MG63 (cell line): ENCODE measurements around the gene PXN. TPM values are rescaled to one million over a fixed set of nuclear protein-coding genes. Genes with fewer than 3 reads are reported as not detected.
"Not testable (repeated sequence)": the region's sequence is repeated elsewhere in the genome, so short reads cannot be mapped to it uniquely, and the experiment has no call there.

ENCODE experiments used
- DNase-seq: peaks from one replicate; pipeline ENCODE4 v3.0.0-alpha.2; 2020
- H3K27me3 ChIP-seq: fragments of 250-450 bp; sonication (Bioruptor Pico); 2 replicates; pipeline ENCODE4 v1.5.1; 2020; ENCODE audit warnings: mild to moderate bottlenecking, moderate library complexity
- H3K36me3 ChIP-seq: fragments of 250-450 bp; sonication (Bioruptor Pico); 2 replicates; pipeline ENCODE4 v1.5.1; 2020; ENCODE audit warnings: mild to moderate bottlenecking, moderate library complexity
- H3K4me3 ChIP-seq: fragments of 250-450 bp; sonication (Bioruptor Pico); 2 replicates; pipeline ENCODE4 v1.5.1; 2020; ENCODE audit warnings: mild to moderate bottlenecking, moderate library complexity
- H3K9me3 ChIP-seq: fragments of 250-450 bp; sonication (Bioruptor Pico); 2 replicates; pipeline ENCODE4 v1.5.1; 2020; ENCODE audit warnings: mild to moderate bottlenecking, moderate library complexity
- total RNA-seq: library from RNA; depleted of rRNA; stranded (reverse); fragments of >200 nt; shearing (Covaris generic); gene quantifications from 2 replicates; pipeline ENCODE4 v1.2.3, GENCODE V29; 2014; ENCODE audit warnings: low replicate concordance

Gene PXN
- total RNA-seq, 1 experiment from 2014 or later = 11.5 TPM

DNA sequence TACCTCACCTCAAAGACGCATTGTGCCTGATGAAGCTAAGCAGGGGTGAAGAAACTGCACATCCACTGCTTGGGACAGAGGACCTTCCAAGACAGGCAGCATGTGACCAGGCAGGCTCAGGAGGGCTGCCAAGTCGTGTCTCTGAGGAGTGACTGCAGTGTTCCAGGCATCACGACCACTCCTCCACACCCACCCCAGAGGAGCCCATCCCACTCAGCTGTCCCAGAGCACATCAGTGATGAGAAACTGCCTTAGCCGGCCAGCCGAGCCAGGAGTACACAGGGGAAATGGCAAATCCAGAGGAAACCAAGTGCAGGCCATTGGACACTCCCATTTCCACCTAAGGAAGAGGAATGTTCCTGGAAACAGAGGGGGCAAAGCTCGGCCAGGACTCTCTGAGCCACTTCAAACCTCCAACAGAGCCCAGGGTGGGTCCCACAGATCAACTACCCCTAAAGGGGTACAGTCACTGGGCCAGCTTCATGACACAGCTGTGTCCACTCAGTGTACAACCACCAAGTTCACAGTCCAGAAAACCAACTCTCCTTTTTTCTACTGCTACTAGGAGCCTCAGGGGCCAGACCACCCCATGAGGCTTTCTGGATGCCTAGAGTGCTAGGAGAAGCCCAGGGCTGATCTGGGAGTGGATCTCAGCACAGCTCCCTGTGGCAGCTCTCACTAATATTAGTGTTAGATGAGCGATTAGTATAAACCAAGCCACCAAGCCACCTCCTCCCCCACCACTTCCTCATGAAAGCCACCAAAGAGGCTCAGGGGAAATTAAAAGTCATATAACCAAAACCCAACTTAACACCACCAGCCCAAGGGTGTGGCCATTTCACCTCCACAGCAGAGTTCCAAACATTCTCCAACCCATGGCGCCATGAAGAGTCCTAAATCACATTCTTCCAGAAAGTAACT lies 15.4 kb downstream of the PXN start:
- Histone ChIP-seq H3K36me3 (peaks cover 43% of the 10 kb centered on the region), H3K27me3 (no peaks in the 10 kb centered on the region), H3K9me3 (no peaks in the 10 kb centered on the region), H3K4me3 (no peak overlapping the region)
- DNase-seq = no peak

DNA sequence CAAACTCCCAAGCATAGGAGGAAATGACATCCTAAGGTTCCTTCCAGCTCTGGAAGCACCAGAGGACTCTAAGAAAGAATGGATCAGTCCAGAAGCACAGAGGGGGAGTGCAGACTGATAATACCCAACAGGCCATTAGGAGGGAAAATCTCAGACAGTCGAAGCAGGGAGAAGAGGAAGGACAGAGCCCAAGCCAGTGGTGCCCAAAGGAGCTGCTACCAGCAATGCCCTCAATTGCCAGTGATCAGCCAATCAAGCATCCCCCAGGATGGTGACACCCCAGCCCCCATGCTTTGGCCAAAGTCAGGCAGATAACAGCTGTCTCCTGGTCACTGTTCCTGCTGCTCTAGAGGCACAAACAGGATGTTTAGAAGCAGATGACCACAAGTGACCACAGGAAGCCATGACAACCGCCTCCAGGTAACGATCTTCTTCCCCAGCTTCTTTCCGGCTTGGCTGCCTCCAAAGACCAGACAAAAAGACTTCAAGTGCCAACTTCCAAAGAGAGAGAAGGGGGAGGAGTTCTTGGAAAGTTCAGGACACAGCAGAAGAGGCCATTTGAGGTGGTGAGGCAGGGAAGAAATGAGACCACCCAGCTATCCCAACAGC lies 16.2 kb downstream of the PXN start:
- Histone ChIP-seq H3K9me3 (no peaks in the 10 kb centered on the region), H3K36me3 (peaks cover 36% of the 10 kb centered on the region), H3K27me3 (no peaks in the 10 kb centered on the region), H3K4me3 (no peak overlapping the region)
- no peak for DNase-seq

DNA sequence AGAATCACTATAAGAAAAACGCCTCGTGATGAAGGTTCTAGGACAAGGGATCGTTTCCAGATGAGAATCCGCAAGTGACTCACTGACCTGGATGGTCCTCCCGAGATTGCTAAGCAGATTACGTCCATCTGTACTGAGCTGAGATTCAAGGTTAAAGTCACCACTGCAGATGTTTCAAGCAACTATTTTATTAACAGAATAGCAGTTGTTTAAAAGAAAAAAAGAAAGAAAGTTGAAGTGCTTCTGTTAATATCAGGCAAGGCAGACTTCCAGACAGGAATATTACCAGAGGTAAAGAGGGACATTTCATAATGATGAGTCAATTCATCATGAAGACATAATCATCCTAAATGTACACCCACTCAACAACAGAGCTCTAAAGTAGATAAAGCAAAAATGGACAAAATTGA lies 17.9 kb downstream of the PXN start:
- Histone ChIP-seq H3K27me3 (no peaks in the 10 kb centered on the region), H3K36me3 (peaks cover 30% of the 10 kb centered on the region), H3K4me3 (no peak overlapping the region), H3K9me3 (no peaks in the 10 kb centered on the region)
- no peak for DNase-seq

DNA sequence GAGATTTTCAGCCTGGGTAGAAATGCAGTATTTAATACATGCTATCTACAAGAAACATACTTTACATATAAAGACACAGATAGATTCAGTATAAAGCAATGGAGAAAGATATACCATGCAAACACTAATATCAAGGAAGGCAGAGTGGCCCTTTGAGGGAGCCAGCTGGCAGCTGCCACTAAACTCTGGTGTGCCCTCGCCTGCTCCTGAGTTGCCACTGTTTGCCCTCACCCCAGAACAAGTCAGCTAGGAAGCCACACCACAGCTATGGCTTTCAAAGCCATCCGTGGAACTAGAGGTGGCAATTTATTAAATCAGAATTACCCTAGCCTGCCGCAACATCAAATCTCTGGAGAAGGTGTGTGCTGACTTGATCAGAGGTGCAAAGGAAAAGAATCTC lies 18.3 kb downstream of the PXN start:
- no peak for DNase-seq

DNA sequence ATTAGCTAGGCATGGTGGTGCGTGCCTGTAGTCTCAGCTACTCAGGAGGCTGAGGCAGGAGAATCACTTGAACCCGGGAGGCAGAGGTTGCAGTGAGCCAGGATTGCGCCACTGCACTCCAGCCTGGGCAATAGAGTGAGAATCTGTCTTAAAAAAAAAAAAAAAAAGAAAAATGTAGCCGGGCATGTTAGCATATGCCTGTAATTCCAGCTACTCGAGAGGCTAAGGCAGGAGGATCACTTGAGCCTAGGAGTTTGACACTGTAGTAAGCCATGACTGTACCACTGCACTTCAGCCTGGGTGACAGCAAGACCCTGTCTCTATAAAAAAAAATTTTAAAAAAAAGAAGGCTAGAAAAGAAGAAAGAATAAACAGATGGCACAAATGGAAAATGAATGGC lies 18.8 kb downstream of the PXN start:
- H3K9me3 ChIP-seq, H3K27me3 ChIP-seq, DNase-seq, H3K4me3 ChIP-seq: not testable (repeated sequence)
- peaks cover 26% of the 10 kb centered on the region for H3K36me3 ChIP-seq

More for the DNA sequence above, 18.3 kb downstream of the PXN start:
- H3K4me3 ChIP-seq = no peak overlapping the region
- no peaks in the 10 kb centered on the region for H3K27me3 ChIP-seq
- peaks cover 26% of the 10 kb centered on the region for H3K36me3 ChIP-seq
- no peaks in the 10 kb centered on the region for H3K9me3 ChIP-seq

DNA sequence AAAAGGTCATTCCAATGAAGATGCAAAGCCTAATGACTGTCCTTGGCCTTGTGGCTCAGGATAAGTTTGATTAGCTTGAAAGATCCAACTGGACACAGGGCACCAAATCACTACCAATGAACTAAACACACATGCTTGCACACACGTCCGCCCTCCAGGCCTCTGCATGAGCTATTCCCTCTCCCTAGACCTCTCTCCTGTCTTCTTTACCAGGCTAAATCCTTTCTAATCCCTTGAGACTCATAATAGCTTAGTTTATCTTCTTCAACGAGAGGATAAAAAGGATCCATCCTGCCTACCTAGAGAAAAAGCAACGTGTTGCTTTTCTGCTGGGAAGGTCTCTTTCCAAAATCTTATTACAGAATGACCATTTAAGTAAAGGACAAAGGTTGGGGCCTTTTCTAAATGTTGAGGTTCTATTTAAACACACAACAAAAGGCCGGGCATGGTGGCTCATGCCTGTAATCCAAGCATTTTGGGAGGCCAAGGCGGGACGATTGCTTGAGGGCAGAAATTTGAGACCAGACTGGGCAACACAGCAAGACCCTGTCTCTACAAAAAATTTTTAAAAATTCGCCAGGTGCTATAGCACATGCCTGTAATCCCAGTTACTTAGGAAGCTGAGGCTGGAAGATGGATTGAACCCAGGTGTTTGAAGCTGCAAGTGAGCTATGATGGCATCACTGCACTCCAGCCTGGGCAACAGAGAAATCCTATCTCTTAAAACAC lies 22.4 kb downstream of the PXN start:
- Histone ChIP-seq H3K9me3 (no peaks in the 10 kb centered on the region), H3K36me3 (peaks cover 15% of the 10 kb centered on the region), H3K27me3 (no peaks in the 10 kb centered on the region), H3K4me3 (no peak overlapping the region)
- DNase-seq = no peak

DNA sequence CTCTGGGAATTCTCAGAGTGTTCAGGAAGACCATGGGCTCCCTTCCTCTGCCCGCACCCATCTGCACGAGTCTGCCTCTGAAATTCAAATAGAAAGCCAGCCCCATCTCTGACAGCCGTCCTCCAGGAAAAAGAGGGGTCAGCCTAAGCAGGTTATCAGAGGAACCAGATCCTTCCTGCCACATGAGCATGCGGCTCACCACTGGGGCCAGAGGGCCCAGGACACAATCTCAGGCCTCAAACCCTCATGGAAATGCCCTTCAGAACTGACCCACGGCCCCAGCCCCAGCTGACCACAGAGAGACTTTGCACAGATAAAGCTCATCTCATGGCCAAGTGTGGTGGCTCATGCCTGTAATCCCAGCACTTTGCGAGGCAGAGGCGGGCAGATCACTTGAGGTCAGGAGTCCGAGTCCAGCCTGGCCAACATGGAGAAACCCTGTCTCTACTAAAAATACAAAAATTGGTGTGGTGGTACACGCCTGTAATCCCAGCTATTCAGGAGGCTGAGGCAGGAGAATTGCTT lies 23.2 kb downstream of the PXN start:
- Histone ChIP-seq H3K4me3 (no peak overlapping the region), H3K36me3 (peaks cover 19% of the 10 kb centered on the region), H3K9me3 (no peaks in the 10 kb centered on the region), H3K27me3 (no peaks in the 10 kb centered on the region)
- no peak for DNase-seq

DNA sequence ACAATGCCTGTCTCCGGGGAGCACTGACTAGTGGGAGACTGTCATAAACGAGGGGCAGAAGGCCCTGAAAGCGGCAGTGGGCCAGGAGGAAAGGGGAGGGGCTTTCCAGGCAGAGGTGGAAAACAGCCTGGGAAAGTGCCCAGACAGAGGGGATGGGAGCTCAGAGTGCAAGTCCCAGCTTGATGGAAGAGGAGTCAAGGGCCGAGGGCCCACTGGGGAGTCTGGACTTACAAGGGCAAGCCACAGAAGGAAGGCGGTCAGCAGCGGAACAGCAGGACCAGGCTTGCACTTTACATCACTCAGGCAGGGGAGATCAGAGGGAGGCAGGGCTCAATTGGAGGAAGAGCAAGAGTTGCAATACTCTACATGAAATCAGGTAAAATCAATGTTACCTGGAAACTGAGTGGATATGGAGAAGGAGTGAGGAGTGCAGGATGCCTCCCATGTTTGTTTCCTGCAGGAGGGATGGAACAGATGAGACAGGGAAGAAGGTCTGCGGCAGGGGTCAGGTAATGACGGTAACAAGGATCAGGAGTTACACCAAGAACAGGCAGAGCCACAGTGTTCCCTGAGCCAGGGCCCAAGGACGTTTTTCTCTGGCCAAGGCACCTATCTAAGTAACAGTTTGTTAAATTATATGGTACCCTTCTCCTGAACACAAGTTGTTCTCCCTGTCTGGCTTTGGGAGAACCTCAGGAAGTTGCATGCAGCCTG lies 23.8 kb downstream of the PXN start:
- H3K36me3 ChIP-seq = peaks cover 25% of the 10 kb centered on the region
- no peaks in the 10 kb centered on the region for H3K9me3 ChIP-seq
- no peaks in the 10 kb centered on the region for H3K27me3 ChIP-seq
- DNase-seq = no peak
- no peak overlapping the region for H3K4me3 ChIP-seq

DNA sequence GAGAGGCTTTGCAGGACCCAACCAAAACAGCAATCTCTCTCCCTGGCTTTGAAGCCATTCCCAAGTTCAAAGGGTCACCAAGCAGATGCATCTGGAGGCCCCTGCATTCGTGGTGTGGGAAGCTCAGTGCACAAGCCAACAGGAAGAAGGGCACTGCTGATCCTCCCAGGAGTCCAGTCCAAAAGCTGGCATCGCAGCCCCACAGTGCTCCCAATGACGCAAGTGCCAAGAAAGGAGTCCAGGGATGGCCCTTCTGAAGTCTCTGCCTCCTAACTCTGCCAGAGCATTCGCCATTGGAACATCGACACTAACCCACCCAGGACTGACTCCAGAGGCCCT lies 25.1 kb downstream of the PXN start:
- DNase-seq = no peak
- H3K9me3 ChIP-seq = no peaks in the 10 kb centered on the region
- no peak overlapping the region for H3K4me3 ChIP-seq
- H3K27me3 ChIP-seq = no peaks in the 10 kb centered on the region
- peaks cover 27% of the 10 kb centered on the region for H3K36me3 ChIP-seq

DNA sequence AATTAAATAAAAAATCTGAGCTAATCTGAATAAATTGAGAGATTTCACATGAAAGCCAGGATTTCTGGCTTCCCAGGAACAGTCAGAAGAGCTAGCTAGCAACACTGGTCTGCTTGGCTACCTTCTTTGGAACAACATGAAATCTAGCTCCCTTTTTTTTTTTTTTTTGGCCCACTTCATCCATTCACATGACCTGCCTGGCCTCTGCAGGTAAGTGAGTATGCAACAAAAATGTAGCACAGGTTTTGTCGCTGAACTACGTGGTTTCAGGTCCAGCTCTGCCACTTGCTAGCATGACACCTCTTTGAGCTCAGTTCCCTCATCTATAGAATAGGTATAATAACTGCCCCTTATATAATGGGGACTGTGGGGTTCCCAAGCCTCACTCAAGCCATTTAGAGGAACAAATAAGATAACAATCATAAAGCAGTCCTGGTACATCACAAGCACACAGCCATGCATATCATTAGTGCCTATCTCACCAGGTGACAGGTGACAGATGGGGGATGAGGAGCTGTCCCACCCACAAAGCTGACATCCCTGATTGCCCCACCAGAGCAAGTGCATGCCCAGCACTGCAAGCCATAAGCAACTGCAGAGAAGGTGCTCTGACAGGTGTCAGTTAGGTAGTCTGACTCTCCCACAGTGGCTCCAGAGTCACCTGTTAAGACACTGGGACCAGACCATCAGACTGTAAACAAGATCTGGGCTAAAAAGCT lies 25.6 kb downstream of the PXN start:
- DNase-seq = no peak
- Histone ChIP-seq H3K27me3 (no peaks in the 10 kb centered on the region), H3K9me3 (no peaks in the 10 kb centered on the region)

DNA sequence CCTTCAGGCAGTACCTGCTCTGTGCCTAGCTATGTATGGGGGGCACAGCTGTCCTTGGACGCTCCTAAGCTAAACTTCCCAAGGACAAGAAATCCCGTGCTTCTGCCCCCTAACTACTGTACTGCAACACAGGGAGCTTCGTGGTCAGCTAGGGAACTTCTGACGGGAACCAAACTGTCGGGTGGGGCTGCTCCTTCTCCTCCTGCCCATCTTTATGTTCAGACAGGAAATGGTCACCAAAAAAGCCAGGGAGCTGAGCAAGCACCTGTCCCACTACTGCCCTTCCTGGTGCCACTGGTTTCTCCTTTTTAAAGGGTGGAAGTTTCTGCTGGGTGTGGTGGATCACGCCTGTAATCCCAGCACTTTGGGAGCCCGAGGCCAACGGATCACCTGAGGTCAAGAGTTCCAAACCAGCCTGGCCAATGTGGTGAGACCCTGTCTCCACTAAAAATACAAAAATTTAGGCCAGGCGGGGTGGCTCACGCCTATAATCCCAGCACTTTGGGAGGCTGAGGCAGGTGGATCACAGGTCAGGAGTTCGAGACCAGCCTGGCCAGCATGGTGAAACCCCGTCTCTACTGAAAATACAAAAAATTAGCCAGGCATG lies 26.6 kb downstream of the PXN start:
- Histone ChIP-seq H3K36me3 (peaks cover 27% of the 10 kb centered on the region), H3K9me3 (no peaks in the 10 kb centered on the region), H3K27me3 (no peaks in the 10 kb centered on the region), H3K4me3 (no peak overlapping the region)
- no peak for DNase-seq

More for the DNA sequence above, 25.6 kb downstream of the PXN start:
- peaks cover 27% of the 10 kb centered on the region for H3K36me3 ChIP-seq
- H3K4me3 ChIP-seq = no peak overlapping the region

DNA sequence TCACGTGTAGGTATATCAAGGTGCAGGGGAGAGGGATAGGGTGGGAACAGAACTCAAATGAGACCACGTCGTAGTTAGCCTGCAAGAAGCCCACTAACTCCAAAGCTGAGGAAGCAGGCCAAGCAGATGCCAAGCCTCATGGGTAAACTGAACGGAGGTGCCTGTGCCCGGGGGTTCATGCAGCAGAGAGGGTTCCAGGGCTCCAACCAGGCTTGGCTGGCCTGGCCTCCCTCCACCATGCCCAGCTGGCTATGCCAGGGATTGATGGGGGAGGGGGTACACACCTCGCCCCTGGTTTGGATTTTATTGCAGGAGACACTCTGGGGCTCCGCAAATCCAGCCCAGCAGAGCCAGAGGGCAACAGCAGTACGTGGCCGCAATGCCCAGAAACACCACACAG lies 27.3 kb downstream of the PXN start:
- peaks cover 27% of the 10 kb centered on the region for H3K36me3 ChIP-seq
- H3K9me3 ChIP-seq = no peaks in the 10 kb centered on the region
- no peak for DNase-seq
- H3K27me3 ChIP-seq = no peaks in the 10 kb centered on the region
- H3K4me3 ChIP-seq = no peak overlapping the region

DNA sequence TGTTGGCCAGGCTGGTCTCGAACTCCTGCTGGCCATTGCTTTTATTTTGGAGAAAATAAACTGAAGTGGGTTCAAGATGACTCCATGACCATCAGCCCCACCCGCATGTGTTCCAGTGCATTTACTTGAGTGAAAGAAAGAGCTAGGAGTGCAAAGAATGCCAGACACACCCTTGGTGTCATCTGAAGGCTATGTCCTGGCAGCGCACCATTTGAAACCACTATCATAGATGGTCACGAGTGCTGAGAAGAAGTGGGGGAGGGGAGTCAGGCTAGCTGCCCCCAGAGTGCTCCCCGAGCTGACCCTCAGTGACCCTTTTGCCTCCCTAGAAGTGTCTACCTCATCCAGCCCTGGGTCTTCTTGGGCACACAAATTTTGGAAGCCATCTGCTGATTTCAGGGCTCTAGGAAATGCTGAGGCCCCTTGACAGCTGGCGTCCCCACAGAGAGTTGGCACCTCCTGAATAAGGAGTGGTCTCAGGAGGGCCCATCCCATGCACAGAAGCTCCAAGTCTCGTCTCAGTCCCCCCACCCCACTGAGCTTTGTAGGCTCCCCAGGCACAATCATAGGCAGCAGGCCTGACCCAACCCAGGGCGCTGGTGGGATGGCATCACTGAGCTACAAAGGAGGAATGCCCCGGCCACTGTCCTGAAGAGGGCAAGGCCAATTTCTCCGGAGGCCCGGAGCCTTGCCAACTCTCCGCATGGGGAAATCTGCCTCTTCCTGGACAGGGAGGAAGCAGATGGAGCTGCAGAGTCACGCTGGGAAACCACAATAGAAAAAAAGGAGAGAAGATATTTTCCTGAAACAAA lies 28.0 kb downstream of the PXN start:
- no peak overlapping the region for H3K4me3 ChIP-seq

DNA sequence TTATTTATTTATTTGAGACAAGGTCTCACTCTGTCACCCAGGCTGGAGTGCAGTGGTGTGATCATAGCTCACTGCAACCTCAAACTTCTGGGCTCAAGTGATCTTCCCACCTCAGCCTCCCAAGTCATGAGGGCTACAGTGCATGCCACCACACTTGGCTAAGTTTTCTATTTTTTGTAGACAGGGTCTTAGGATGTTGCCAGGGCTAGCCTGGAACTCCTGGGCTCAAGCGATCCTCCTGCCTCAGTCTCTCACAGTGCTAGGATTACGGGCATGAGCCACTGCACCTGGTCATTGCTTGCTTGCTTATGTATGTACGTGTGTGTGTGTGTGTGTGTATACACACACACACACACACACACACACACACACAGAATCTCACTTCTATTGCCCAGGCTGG lies 28.7 kb downstream of the PXN start:
- H3K36me3 ChIP-seq = peaks cover 24% of the 10 kb centered on the region
- not testable (repeated sequence) for H3K4me3 ChIP-seq, H3K27me3 ChIP-seq, H3K9me3 ChIP-seq, DNase-seq

More for the DNA sequence above, 28.0 kb downstream of the PXN start:
- peaks cover 27% of the 10 kb centered on the region for H3K36me3 ChIP-seq
- peak; percentile 94 for DNase-seq
- no peaks in the 10 kb centered on the region for H3K9me3 ChIP-seq
- no peaks in the 10 kb centered on the region for H3K27me3 ChIP-seq
